ENCODE measurements around the gene KCTD13.

GRCh38 chr16:29971304-29971703 lies 45.3 kb upstream of the KCTD13 start:
- TF ChIP-seq CTCF (IDR thresholded peaks at IDR 0.05) (no peak), POLR2A (IDR thresholded peaks at IDR 0.05) (no peak)

All from breast epithelium (tissue), 3 donors.